GM19438 (cell line): Measurements from ENCODE around the gene A1BG.

Experiments used
- ATAC-seq: cut with Tn5 transposase; IDR thresholded peaks from one replicate; pipeline ENCODE4 v1.9.1; 2021; ENCODE audit warnings: low read depth; ENCODE audit not compliant: unreplicated experiment

Gene A1BG

GRCh38 chr19:58305065-58305931 is 48.0 kb downstream of the A1BG start, which contains the start of gene ERVK3-1:
Gene ERVK3-1, plus strand, starts transcription at chr19:58305377. Its CDS starts 6,792 bp downstream, at chr19:58312169.
- peak; percentile 98 for ATAC-seq

GRCh38 chr19:58304748-58305064 is 48.6 kb downstream of the A1BG start:
- no peak for ATAC-seq

- no peak for ATAC-seq
Observed at GRCh38 chr19:58304255-58304654, 49.0 kb downstream of the A1BG start.

GRCh38 chr19:58300620-58301019 is 52.7 kb downstream of the A1BG start:
- no peak for ATAC-seq

- ATAC-seq, result no peak
Observed at GRCh38 chr19:58296104-58296503, 57.2 kb downstream of the A1BG start.
